RWPE1 (cell line): ENCODE measurements around the gene GPAT3.

Source experiments
- CTCF ChIA-PET: fragments of 350-600 bp; sonication (Branson Sonifier 250); formaldehyde crosslinking; extraction: SDS; loops from one replicate; lab custom pipeline; 2021; lab: Yijun Ruan, JAX
- POLR2A ChIA-PET: fragments of 400-600 bp; formaldehyde crosslinking; extraction: SDS; loops from one replicate; lab custom pipeline; 2020; ENCODE audit warnings: antibody characterized with exemption; ENCODE audit not compliant: low non-redundant PET; lab: Yijun Ruan, JAX
- DNase-seq: peaks from one replicate; pipeline ENCODE4 v3.0.0; 2012; ENCODE audit warnings: low spot score
- H3K27ac ChIP-seq: fragments of 450-650 bp; 2 replicates; pipeline ENCODE4 v1.5.1; 2017
- TF ChIP-seq, protein P1 (sequence below): fragments of 450-650 bp; conservative IDR thresholded peaks from 2 replicates; pipeline ENCODE4 v1.5.1; 2017; ENCODE audit warnings: low read depth, mild to moderate bottlenecking

Gene GPAT3

GRCh38 chr4:83522239-83522638 is 13.7 kb upstream of the GPAT3 start:
- ChIA-PET CTCF (no interaction called here), POLR2A (no interaction called here)
- DNase-seq, result no peak

GRCh38 chr4:83527671-83528070 is 8.2 kb upstream of the GPAT3 start:
- ChIA-PET POLR2A (no interaction called here), CTCF (interaction anchor here (0.6 kb wide), 1 partner anchor 54 kb away, joined by 3 read pairs; no protein-coding TSS in a partner anchor)
- H3K27ac ChIP-seq, result no peak overlapping the region
- TF ChIP-seq, protein P1, sequence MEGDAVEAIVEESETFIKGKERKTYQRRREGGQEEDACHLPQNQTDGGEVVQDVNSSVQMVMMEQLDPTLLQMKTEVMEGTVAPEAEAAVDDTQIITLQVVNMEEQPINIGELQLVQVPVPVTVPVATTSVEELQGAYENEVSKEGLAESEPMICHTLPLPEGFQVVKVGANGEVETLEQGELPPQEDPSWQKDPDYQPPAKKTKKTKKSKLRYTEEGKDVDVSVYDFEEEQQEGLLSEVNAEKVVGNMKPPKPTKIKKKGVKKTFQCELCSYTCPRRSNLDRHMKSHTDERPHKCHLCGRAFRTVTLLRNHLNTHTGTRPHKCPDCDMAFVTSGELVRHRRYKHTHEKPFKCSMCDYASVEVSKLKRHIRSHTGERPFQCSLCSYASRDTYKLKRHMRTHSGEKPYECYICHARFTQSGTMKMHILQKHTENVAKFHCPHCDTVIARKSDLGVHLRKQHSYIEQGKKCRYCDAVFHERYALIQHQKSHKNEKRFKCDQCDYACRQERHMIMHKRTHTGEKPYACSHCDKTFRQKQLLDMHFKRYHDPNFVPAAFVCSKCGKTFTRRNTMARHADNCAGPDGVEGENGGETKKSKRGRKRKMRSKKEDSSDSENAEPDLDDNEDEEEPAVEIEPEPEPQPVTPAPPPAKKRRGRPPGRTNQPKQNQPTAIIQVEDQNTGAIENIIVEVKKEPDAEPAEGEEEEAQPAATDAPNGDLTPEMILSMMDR, result no peak
- DNase-seq, result no peak

More at GRCh38 chr4:83522239-83522638, 13.7 kb upstream of the GPAT3 start:
- H3K27ac ChIP-seq, result no peak overlapping the region
- TF ChIP-seq, protein P1, result no peak

DNA sequence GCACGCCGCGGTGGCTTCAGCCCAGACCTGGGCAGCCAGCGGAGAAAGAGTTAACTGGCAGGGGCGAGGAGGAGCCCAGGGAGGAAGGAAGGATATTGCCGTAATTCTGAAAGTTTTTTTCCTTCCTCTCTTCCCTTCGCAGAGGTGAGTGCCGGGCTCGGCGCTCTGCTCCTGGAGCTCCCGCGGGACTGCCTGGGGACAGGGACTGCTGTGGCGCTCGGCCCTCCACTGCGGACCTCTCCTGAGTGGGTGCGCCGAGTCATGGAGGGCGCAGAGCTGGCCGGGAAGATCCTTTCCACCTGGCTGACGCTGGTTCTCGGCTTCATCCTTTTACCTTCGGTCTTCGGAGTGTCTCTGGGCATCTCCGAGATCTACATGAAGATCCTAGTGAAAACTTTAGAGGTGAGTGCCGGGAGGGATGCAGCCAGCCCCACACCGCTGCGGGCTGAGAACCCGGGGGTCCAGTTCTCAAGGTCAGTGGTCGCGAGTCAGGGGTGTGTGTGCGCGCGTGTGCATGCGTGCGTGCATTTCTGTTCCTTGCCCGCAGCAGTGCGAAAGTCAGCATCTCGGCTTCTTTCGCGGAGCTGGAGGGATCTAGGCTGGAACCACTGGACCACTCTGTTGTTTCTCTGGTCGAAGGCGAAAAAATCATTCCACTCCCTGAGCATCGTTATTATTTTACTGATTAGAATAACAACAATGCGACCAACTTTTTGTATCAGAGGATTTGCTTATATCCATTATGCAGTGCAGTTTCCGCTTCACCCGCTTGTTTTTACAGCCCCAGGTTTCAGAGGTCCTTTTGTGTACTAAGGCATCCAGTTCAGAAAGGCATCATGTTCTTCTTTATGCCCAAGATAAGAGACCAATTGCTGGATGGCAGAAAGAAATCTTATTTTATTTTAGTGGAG is 709 bp downstream of the GPAT3 start:
- H3K27ac ChIP-seq, result peak overlapping the region; percentile 56
- POLR2A ChIA-PET, result no interaction called here
- no peak for DNase-seq
- TF ChIP-seq, protein P1, result no peak
- CTCF ChIA-PET, result interaction anchor here (0.6 to 1.1 kb wide), 2 partner anchors 109 to 1162 kb away, joined by 3 read pairs; no protein-coding TSS in a partner anchor

DNA sequence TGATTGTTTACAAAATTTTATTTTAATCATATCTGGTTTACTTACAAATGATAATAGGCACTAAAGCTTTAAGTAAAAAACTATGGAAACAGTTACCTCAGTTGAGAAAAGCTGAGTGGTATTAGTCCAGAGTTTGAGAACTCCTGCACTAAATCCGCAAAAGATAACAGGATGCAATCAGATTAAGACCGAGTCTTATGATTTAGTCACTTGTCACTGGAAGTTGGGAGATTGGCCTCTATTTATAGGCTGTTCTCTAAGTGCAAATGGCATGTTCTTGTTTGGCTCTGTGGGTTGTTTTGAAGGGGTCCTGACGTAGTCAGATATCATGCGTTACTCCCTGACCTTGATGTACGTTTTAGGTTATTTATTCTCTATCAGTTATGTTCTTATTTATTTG is 6.3 kb downstream of the GPAT3 start:
- TF ChIP-seq, protein P1, result no peak
- H3K27ac ChIP-seq, result no peak overlapping the region
- no peak for DNase-seq
- ChIA-PET POLR2A (no interaction called here), CTCF (no interaction called here)

DNA sequence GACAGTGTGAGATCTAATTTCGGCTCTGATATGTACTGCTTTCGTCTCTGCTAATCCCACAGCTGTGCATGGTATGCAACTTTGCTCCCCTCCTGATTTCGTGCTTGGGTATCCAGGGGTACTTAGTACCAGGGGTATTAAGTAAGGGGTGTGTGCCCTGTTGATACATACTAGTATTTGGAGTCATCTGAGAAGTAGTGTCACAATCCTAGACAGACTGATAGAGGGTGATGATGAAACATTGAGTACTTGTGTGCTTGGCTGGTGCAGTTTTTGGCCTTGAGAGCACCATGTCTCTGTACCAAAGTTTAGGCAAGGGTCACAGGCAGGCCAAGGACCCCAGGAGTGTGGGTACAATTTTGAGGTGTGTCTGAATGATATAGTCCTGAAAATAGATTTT is 10.9 kb downstream of the GPAT3 start:
- DNase-seq, result no peak
- H3K27ac ChIP-seq, result no peak overlapping the region
- TF ChIP-seq, protein P1, result no peak
- CTCF ChIA-PET, result no interaction called here
- POLR2A ChIA-PET, result interaction anchor here (0.6 kb wide), 1 partner anchor 11 kb away, joined by 5 read pairs; no protein-coding TSS in a partner anchor

- DNase-seq, result peak; percentile 94
- ChIA-PET POLR2A (no interaction called here), CTCF (no interaction called here)
- TF ChIP-seq, protein P1, result no peak
- peak overlapping the region; percentile 48 for H3K27ac ChIP-seq
Observed at GRCh38 chr4:83548151-83548905, 12.4 kb downstream of the GPAT3 start.
